Fibroblast of lung (primary cell): Measurements from ENCODE around the gene KCNH1. TPM values are rescaled to one million over a fixed set of nuclear protein-coding genes. Genes with fewer than 3 reads are reported as not detected.
A peak's percentile ranks its signal among the peaks of the same experiment; 100 is the strongest.

Experiments
- DNase-seq, 2 donors: peaks; one replicate each; pipeline versions ENCODE4 v3.0.0 to v3.0.0-alpha.2; 2010; ENCODE audit warnings: low read depth in 2 of 2
- H2AFZ ChIP-seq: 2 replicates; pipeline ENCODE4 v1.5.1; 2012; ENCODE audit warnings: low read length, control low read depth, inconsistent platforms
- H3K27ac ChIP-seq: 2 replicates; pipeline ENCODE4 v1.5.1; 2011; ENCODE audit warnings: low read length, control low read depth; ENCODE audit not compliant: insufficient read depth
- H3K27me3 ChIP-seq: 2 replicates; pipeline ENCODE4 v1.5.1; 2011; ENCODE audit warnings: mild to moderate bottlenecking, low read length; ENCODE audit not compliant: control insufficient read depth, insufficient read depth
- H3K36me3 ChIP-seq: 2 replicates; pipeline ENCODE4 v1.5.1; 2011; ENCODE audit warnings: low read length; ENCODE audit not compliant: control insufficient read depth, insufficient read depth
- H3K4me1 ChIP-seq: 2 replicates; pipeline ENCODE4 v1.5.1; 2011; ENCODE audit warnings: low read length; ENCODE audit not compliant: control insufficient read depth, insufficient read depth; ENCODE audit errors: extremely low read depth
- H3K4me2 ChIP-seq: 2 replicates; pipeline ENCODE4 v1.5.1; 2011; ENCODE audit warnings: low read length, control low read depth; ENCODE audit not compliant: insufficient read depth; ENCODE audit errors: extremely low read depth
- H3K4me3 ChIP-seq, 4 experiments: fragments of 200-600 bp in 1 of 4; sonication (generic) in 1 of 4; replicated peaks in 1 of 4; 2 replicates each; pipeline ENCODE4 v1.5.1; 2011 to 2016; ENCODE audit warnings: low read length in 4 of 4, low read depth in 3 of 4, mild to moderate bottlenecking in 3 of 4, control low read depth in 2 of 4, inconsistent platforms in 1 of 4, mixed read lengths in 1 of 4; ENCODE audit not compliant: insufficient read depth in 1 of 4; ENCODE audit errors: control extremely low read depth in 1 of 4
- H3K79me2 ChIP-seq: 2 replicates; pipeline ENCODE4 v1.5.1; 2012; ENCODE audit warnings: mild to moderate bottlenecking, low read length, inconsistent platforms; ENCODE audit not compliant: control insufficient read depth, insufficient read depth
- H3K9ac ChIP-seq: 2 replicates; pipeline ENCODE4 v1.5.1; 2011; ENCODE audit warnings: mild to moderate bottlenecking, low read length, control low read depth; ENCODE audit not compliant: insufficient read depth
- H3K9me3 ChIP-seq: 2 replicates; pipeline ENCODE4 v1.5.1; 2012; ENCODE audit warnings: low read depth, low read length; ENCODE audit not compliant: control insufficient read depth, insufficient read depth
- H4K20me1 ChIP-seq: 2 replicates; pipeline ENCODE4 v1.5.1; 2011; ENCODE audit warnings: low read length; ENCODE audit not compliant: control insufficient read depth, insufficient read depth; ENCODE audit errors: extremely low read depth
- CTCF ChIP-seq, 2 donors: IDR thresholded peaks in 1 of 2; conservative IDR thresholded peaks in 1 of 2; 1 replicate in 1 of 2; 2 replicates in 1 of 2; pipeline ENCODE4 v1.5.1; 2011 to 2012; ENCODE audit warnings: low read length in 2 of 2, control low read depth in 1 of 2, inconsistent platforms in 1 of 2, low read depth in 1 of 2, mild to moderate bottlenecking in 1 of 2
- EZH2 ChIP-seq: IDR thresholded peaks from 2 replicates; pipeline ENCODE4 v1.5.1; 2012; ENCODE audit warnings: low read length, control low read depth, mild to moderate bottlenecking; ENCODE audit errors: missing control alignments
- polyA plus RNA-seq, 2 donors: library from polyadenylated mRNA; depleted of rRNA in 1 of 2; stranded (reverse) in 1 of 2; unstranded in 1 of 2; fragments of >200 nt; gene quantifications; 2 replicates each; pipeline ENCODE4 v1.2.1, GENCODE V29; 2011 to 2012; ENCODE audit warnings: missing spikeins in 1 of 2
- total RNA-seq: library from RNA; depleted of rRNA; stranded (reverse); fragments of >200 nt; gene quantifications from 2 replicates; pipeline ENCODE4 v1.2.1, GENCODE V29; 2014

KCNH1 gene
- total and polyA plus RNA-seq, 2 donors (not counting 1 experiment from before 2014, with no cell fraction given) = 0.17 to 1.5 TPM

- Histone ChIP-seq H3K9me3 (no peaks in the 10 kb centered on the region), H3K27me3 (no peaks in the 10 kb centered on the region), H3K4me1 (no peaks in the 10 kb centered on the region), H3K4me2 (no peak overlapping the region), H4K20me1 (no peaks in the 10 kb centered on the region), H3K4me3 (no peak overlapping the region), H3K9ac (no peak overlapping the region), H3K36me3 (no peaks in the 10 kb centered on the region), H3K79me2 (no peaks in the 10 kb centered on the region), H3K27ac (no peak overlapping the region), H2AFZ (no peak overlapping the region)
- peak in 1 of 2 donors; percentile 34 for DNase-seq
- TF ChIP-seq CTCF (conservative IDR thresholded peaks at IDR 0.05 in 1 of 2, IDR thresholded peaks at IDR 0.05 in 1 of 2; ENCODE audit: low read depth in 1 of 2, low read length in 2 of 2) = no peak
- no peak for TF ChIP-seq EZH2
Measured at GRCh38 chr1:210655511-210655910, 478.4 kb downstream of the KCNH1 start.

GRCh38 chr1:210654176-210654981, 479.6 kb downstream of the KCNH1 start:
- H3K27me3 ChIP-seq = no peaks in the 10 kb centered on the region
- no peak overlapping the region for H3K27ac ChIP-seq
- DNase-seq = no peak
- no peaks in the 10 kb centered on the region for H3K36me3 ChIP-seq
- no peaks in the 10 kb centered on the region for H3K9me3 ChIP-seq
- no peaks in the 10 kb centered on the region for H4K20me1 ChIP-seq
- H3K4me1 ChIP-seq = no peaks in the 10 kb centered on the region
- TF ChIP-seq CTCF (conservative IDR thresholded peaks at IDR 0.05 in 1 of 2, IDR thresholded peaks at IDR 0.05 in 1 of 2; ENCODE audit: low read depth in 1 of 2, low read length in 2 of 2) = no peak
- no peak for TF ChIP-seq EZH2
- H2AFZ ChIP-seq = no peak overlapping the region
- H3K4me3 ChIP-seq = no peak overlapping the region
- no peak overlapping the region for H3K9ac ChIP-seq
- no peaks in the 10 kb centered on the region for H3K79me2 ChIP-seq
- H3K4me2 ChIP-seq = no peak overlapping the region

- peak in 1 of 2 donors; percentile 14 for DNase-seq
- TF ChIP-seq CTCF (conservative IDR thresholded peaks at IDR 0.05 in 1 of 2, IDR thresholded peaks at IDR 0.05 in 1 of 2; ENCODE audit: low read depth in 1 of 2, low read length in 2 of 2) (no peak), EZH2 (no peak)
- Histone ChIP-seq H4K20me1 (no peaks in the 10 kb centered on the region), H2AFZ (no peak overlapping the region), H3K4me2 (no peak overlapping the region), H3K9ac (no peak overlapping the region), H3K4me1 (no peaks in the 10 kb centered on the region), H3K36me3 (no peaks in the 10 kb centered on the region), H3K79me2 (no peaks in the 10 kb centered on the region), H3K27ac (no peak overlapping the region), H3K4me3 (no peak overlapping the region), H3K27me3 (no peaks in the 10 kb centered on the region), H3K9me3 (no peaks in the 10 kb centered on the region)
Measured at GRCh38 chr1:210653771-210654170, 480.2 kb downstream of the KCNH1 start.
